Fibroblast of lung (primary cell): Measurements from ENCODE around the gene SULT1C2. TPM values are rescaled to one million over a fixed set of nuclear protein-coding genes. Genes with fewer than 3 reads are reported as not detected.

Experiments used
- DNase-seq, 2 donors: peaks; one replicate each; pipeline versions ENCODE4 v3.0.0 to v3.0.0-alpha.2; 2010; ENCODE audit warnings: low read depth in 2 of 2
- H2AFZ ChIP-seq: 2 replicates; pipeline ENCODE4 v1.5.1; 2012; ENCODE audit warnings: low read length, control low read depth, inconsistent platforms
- H3K27ac ChIP-seq: 2 replicates; pipeline ENCODE4 v1.5.1; 2011; ENCODE audit warnings: low read length, control low read depth; ENCODE audit not compliant: insufficient read depth
- H3K27me3 ChIP-seq: 2 replicates; pipeline ENCODE4 v1.5.1; 2011; ENCODE audit warnings: mild to moderate bottlenecking, low read length; ENCODE audit not compliant: control insufficient read depth, insufficient read depth
- H3K36me3 ChIP-seq: 2 replicates; pipeline ENCODE4 v1.5.1; 2011; ENCODE audit warnings: low read length; ENCODE audit not compliant: control insufficient read depth, insufficient read depth
- H3K4me1 ChIP-seq: 2 replicates; pipeline ENCODE4 v1.5.1; 2011; ENCODE audit warnings: low read length; ENCODE audit not compliant: control insufficient read depth, insufficient read depth; ENCODE audit errors: extremely low read depth
- H3K4me2 ChIP-seq: 2 replicates; pipeline ENCODE4 v1.5.1; 2011; ENCODE audit warnings: low read length, control low read depth; ENCODE audit not compliant: insufficient read depth; ENCODE audit errors: extremely low read depth
- H3K4me3 ChIP-seq, 4 experiments: fragments of 200-600 bp in 1 of 4; sonication (generic) in 1 of 4; replicated peaks in 1 of 4; 2 replicates each; pipeline ENCODE4 v1.5.1; 2011 to 2016; ENCODE audit warnings: low read length in 4 of 4, low read depth in 3 of 4, mild to moderate bottlenecking in 3 of 4, control low read depth in 2 of 4, inconsistent platforms in 1 of 4, mixed read lengths in 1 of 4; ENCODE audit not compliant: insufficient read depth in 1 of 4; ENCODE audit errors: control extremely low read depth in 1 of 4
- H3K79me2 ChIP-seq: 2 replicates; pipeline ENCODE4 v1.5.1; 2012; ENCODE audit warnings: mild to moderate bottlenecking, low read length, inconsistent platforms; ENCODE audit not compliant: control insufficient read depth, insufficient read depth
- H3K9ac ChIP-seq: 2 replicates; pipeline ENCODE4 v1.5.1; 2011; ENCODE audit warnings: mild to moderate bottlenecking, low read length, control low read depth; ENCODE audit not compliant: insufficient read depth
- H3K9me3 ChIP-seq: 2 replicates; pipeline ENCODE4 v1.5.1; 2012; ENCODE audit warnings: low read depth, low read length; ENCODE audit not compliant: control insufficient read depth, insufficient read depth
- H4K20me1 ChIP-seq: 2 replicates; pipeline ENCODE4 v1.5.1; 2011; ENCODE audit warnings: low read length; ENCODE audit not compliant: control insufficient read depth, insufficient read depth; ENCODE audit errors: extremely low read depth
- CTCF ChIP-seq, 2 donors: IDR thresholded peaks in 1 of 2; conservative IDR thresholded peaks in 1 of 2; 1 replicate in 1 of 2; 2 replicates in 1 of 2; pipeline ENCODE4 v1.5.1; 2011 to 2012; ENCODE audit warnings: low read length in 2 of 2, control low read depth in 1 of 2, inconsistent platforms in 1 of 2, low read depth in 1 of 2, mild to moderate bottlenecking in 1 of 2
- EZH2 ChIP-seq: IDR thresholded peaks from 2 replicates; pipeline ENCODE4 v1.5.1; 2012; ENCODE audit warnings: low read length, control low read depth, mild to moderate bottlenecking; ENCODE audit errors: missing control alignments
- polyA plus RNA-seq, 2 donors: library from polyadenylated mRNA; depleted of rRNA in 1 of 2; stranded (reverse) in 1 of 2; unstranded in 1 of 2; fragments of >200 nt; gene quantifications; 2 replicates each; pipeline ENCODE4 v1.2.1, GENCODE V29; 2011 to 2012; ENCODE audit warnings: missing spikeins in 1 of 2
- total RNA-seq: library from RNA; depleted of rRNA; stranded (reverse); fragments of >200 nt; gene quantifications from 2 replicates; pipeline ENCODE4 v1.2.1, GENCODE V29; 2014

The SULT1C2 gene
- total and polyA plus RNA-seq, 2 donors (not counting 1 experiment from before 2014, with no cell fraction given) = under 0.01 TPM; not detected in 1

- no peaks in the 10 kb centered on the region for H3K79me2 ChIP-seq
- peak overlapping the region in 3 of 4 experiments; percentile 12 to 27 (median 19) for H3K4me3 ChIP-seq
- no peak for TF ChIP-seq EZH2
- no peak for TF ChIP-seq CTCF (conservative IDR thresholded peaks at IDR 0.05 in 1 of 2, IDR thresholded peaks at IDR 0.05 in 1 of 2; ENCODE audit: low read depth in 1 of 2, low read length in 2 of 2)
- H2AFZ ChIP-seq = peak overlapping the region; percentile 95
- H3K27ac ChIP-seq = peak overlapping the region; percentile 58
- H3K9me3 ChIP-seq = no peaks in the 10 kb centered on the region
- no peaks in the 10 kb centered on the region for H3K27me3 ChIP-seq
- no peak overlapping the region for H3K9ac ChIP-seq
- H4K20me1 ChIP-seq = no peaks in the 10 kb centered on the region
- H3K36me3 ChIP-seq = no peaks in the 10 kb centered on the region
- peak; percentile 48 to 72 for DNase-seq
- peak overlapping the region; percentile 48 for H3K4me2 ChIP-seq
- H3K4me1 ChIP-seq = peaks cover 15% of the 10 kb centered on the region
Observed at GRCh38 chr2:108271691-108272253, 16.9 kb upstream of the SULT1C2 start.

DNA sequence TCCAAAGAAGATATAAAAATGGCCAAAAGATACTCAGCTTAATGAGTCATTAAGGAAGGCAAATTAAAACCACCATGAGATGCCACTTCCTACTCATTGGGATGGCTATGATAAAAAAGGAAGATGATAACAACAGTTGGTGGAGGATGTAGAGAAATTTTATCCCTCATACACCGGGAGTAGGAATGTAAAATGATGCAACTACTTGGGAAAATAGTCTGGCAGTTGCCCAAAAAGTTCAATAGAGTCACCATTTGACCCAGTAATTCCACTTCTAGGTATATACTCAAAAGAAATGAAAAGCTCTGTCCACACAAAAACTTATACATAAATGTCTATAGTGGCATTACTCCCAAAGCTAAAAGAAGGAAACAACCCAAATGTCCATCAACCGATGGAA is 10.1 kb upstream of the SULT1C2 start:
- Histone ChIP-seq H3K4me3 (no peak overlapping the region), H3K27me3 (no peaks in the 10 kb centered on the region), H3K9ac (no peak overlapping the region), H4K20me1 (no peaks in the 10 kb centered on the region), H3K4me1 (no peaks in the 10 kb centered on the region), H3K36me3 (no peaks in the 10 kb centered on the region), H3K79me2 (no peaks in the 10 kb centered on the region), H3K4me2 (no peak overlapping the region), H2AFZ (no peak overlapping the region), H3K27ac (no peak overlapping the region), H3K9me3 (no peaks in the 10 kb centered on the region)
- DNase-seq = peak; percentile 29 to 31
- TF ChIP-seq CTCF (conservative IDR thresholded peaks at IDR 0.05 in 1 of 2, IDR thresholded peaks at IDR 0.05 in 1 of 2; ENCODE audit: low read depth in 1 of 2, low read length in 2 of 2) (no peak), EZH2 (no peak)

DNA sequence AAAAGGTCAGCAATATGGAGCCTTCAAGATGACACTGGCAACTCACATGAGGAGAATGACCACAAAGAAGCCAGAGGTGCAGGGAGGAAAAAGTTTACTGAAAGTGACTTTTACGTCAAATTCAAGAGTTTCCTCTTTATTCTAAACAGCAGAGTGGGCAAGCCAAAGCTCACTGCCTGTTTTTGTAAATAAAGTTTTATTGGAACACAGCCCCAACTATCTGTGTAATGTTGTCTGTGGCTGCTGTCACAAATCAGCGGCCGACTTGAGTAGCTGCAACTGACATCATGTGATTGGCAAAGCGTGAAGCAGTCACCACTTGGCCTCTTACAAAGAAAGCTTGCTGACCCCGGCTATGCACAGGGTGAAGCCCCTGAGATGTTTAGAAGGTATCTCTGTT is 9.2 kb upstream of the SULT1C2 start:
- Histone ChIP-seq H2AFZ (no peak overlapping the region), H3K27me3 (no peaks in the 10 kb centered on the region), H3K9ac (no peak overlapping the region), H4K20me1 (no peaks in the 10 kb centered on the region), H3K4me3 (no peak overlapping the region), H3K27ac (no peak overlapping the region), H3K4me1 (no peaks in the 10 kb centered on the region), H3K4me2 (no peak overlapping the region), H3K36me3 (no peaks in the 10 kb centered on the region), H3K79me2 (no peaks in the 10 kb centered on the region), H3K9me3 (no peaks in the 10 kb centered on the region)
- DNase-seq = no peak
- no peak for TF ChIP-seq CTCF (conservative IDR thresholded peaks at IDR 0.05 in 1 of 2, IDR thresholded peaks at IDR 0.05 in 1 of 2; ENCODE audit: low read depth in 1 of 2, low read length in 2 of 2)
- TF ChIP-seq EZH2 = no peak
